ENCODE results near the gene BPI.

GRCh38 chr20:38373898-38374297, 69.9 kb downstream of the BPI start:
- TF ChIP-seq POLR2A (IDR thresholded peaks at IDR 0.05; ENCODE audit: extremely low read depth, insufficient read length) (no peak), CTCF (IDR thresholded peaks at IDR 0.05; ENCODE audit: low read depth, low read length) (no peak)
